Fibroblast of the aortic adventitia (primary cell): Measurements from ENCODE around the gene CCM2. TPM values are rescaled to one million over a fixed set of nuclear protein-coding genes. Genes with fewer than 3 reads are reported as not detected.

Experiments used
- DNase-seq: peaks from one replicate; pipeline ENCODE4 v3.0.0-alpha.2; 2010; ENCODE audit warnings: low read depth
- H3K4me3 ChIP-seq: 2 replicates; pipeline ENCODE4 v1.5.1; 2011; ENCODE audit warnings: low read depth, mild to moderate bottlenecking, control low read depth, low read length, moderate library complexity
- total RNA-seq: library from RNA; depleted of rRNA; stranded (reverse); fragments of >200 nt; gene quantifications from 2 replicates; pipeline ENCODE4 v1.2.3, GENCODE V29; 2012; ENCODE audit warnings: low replicate concordance
- TF ChIP-seq, protein P1 (sequence below): IDR thresholded peaks from 2 replicates; pipeline ENCODE4 v1.5.1; 2011; ENCODE audit warnings: mild to moderate bottlenecking, low read length, control low read depth, inconsistent platforms; ENCODE audit not compliant: insufficient read depth

The CCM2 gene
- total RNA-seq, 1 donor: 42.9 TPM

DNA sequence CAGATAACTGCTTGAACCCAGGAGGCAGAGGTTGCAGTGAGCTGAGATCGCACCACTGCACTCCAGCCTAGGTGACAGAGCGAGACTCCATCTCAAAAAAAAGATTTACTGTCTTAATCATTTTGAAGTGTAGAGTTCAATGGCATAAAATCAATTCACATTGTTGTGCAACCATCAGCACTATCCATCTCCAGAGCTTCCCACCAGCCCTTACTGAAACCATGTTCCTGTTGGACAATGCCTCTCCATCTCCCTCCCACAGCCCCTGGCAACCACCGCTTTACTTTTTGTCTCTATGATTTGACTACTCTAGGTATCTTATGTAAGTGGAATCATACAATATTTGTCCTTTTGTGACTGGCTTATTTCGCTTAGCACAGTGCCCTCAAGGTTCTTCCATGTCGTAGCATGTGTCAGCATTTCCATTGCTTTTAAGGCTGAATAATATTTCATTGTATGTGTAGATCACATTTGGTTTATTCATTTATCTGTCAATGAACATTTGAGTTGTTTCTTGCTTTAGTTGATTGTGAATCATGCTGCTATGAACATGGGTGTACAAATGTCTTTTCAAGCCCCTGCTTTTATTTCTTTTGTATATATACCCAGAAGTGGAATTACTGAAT lies 55.7 kb downstream of the CCM2 start:
- TF ChIP-seq, protein P1, sequence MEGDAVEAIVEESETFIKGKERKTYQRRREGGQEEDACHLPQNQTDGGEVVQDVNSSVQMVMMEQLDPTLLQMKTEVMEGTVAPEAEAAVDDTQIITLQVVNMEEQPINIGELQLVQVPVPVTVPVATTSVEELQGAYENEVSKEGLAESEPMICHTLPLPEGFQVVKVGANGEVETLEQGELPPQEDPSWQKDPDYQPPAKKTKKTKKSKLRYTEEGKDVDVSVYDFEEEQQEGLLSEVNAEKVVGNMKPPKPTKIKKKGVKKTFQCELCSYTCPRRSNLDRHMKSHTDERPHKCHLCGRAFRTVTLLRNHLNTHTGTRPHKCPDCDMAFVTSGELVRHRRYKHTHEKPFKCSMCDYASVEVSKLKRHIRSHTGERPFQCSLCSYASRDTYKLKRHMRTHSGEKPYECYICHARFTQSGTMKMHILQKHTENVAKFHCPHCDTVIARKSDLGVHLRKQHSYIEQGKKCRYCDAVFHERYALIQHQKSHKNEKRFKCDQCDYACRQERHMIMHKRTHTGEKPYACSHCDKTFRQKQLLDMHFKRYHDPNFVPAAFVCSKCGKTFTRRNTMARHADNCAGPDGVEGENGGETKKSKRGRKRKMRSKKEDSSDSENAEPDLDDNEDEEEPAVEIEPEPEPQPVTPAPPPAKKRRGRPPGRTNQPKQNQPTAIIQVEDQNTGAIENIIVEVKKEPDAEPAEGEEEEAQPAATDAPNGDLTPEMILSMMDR: no peak
- no peak for DNase-seq
- H3K4me3 ChIP-seq: no peak overlapping the region

DNA sequence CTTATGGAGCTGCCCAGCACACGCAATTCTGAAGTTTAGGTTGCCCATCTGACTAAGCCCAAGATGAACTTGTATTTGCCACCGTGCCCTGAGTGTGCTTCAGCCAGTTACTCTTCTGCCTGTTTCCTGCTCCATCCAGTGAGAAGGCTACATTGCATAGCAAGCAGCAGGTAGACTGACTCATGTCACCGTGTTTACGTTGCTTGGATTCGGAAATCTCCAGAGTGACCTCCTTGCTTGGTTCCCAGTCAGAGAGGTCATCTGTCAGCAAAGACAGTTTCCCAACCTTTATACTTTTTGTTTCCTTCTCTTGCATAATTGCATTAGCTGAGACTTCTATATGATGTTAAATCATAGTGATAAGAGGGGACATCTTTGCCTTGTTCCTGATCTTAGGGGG lies 57.9 kb downstream of the CCM2 start:
- no peak for DNase-seq
- H3K4me3 ChIP-seq: no peak overlapping the region
- TF ChIP-seq, protein P1: no peak

DNA sequence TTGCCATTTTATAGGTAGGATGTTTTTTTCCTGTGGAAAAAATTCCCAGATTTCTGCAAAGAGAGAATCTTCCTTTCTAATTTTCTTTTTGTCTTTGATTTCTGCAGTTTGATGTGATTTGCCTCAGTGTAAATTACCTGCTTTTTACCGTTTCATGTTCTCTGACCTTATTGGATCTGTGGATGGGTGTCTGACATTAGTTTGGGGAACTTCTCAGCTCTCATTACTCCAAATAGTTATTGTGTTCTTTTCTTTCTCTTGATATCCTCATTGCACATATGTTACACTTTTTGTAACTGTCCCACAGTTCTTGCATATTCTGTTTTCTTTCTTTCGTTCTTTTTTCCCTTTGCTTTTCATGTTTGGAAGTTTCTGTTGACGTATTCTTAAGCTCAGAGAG lies 60.3 kb downstream of the CCM2 start:
- no peak for DNase-seq
- TF ChIP-seq, protein P1: no peak
- no peak overlapping the region for H3K4me3 ChIP-seq

DNA sequence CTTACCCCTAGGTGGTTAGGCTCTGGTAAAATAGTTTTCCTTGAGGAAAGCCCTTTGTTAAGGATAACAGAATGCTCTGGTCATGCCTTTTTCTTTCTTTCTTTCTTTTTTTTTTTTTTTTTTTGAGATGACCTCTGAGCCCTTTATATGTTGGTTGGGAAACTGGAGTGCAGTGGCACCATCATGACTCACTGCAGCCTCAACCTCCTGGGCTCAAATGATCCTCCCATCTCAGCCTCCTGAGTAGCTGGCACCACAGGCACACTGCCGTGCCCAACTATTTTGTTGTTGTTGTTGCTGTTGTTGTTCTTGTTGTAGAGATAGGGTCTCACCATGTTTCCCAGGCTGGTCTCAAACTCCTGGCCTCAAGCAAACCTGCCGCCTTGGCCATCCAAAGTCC lies 61.4 kb downstream of the CCM2 start:
- no peak for DNase-seq
- TF ChIP-seq, protein P1: no peak
- H3K4me3 ChIP-seq: no peak overlapping the region

DNA sequence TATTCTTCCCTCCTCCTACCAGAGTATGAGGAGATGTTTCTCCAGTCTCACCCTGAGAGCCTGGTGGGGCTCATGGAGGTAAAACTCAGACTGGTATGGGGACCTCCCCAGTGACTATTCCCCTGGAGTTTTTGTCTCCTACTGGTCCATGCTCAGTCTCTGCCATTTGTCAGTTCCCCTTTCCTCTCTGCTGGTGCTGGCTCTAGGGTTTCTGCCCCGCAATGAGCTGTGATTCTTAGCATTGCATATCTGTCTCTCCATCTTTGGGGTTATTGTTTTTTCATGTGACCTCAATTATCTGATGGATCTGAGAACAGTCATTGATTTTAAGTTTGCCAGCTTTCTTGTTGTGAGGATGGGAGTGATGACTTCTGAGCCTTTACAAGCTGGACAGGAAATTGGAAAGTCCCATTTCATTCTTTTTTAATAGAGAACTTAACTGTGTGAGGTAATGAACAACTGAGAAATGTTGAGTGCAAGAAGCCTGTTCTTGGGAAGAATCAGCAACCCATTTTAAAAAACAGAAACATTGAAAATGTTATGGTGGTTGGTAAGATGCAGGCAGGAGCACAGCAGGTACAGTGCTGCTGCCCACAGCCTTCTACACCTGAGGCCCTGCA lies 61.9 kb downstream of the CCM2 start:
- DNase-seq: no peak
- H3K4me3 ChIP-seq: no peak overlapping the region
- TF ChIP-seq, protein P1: no peak

DNA sequence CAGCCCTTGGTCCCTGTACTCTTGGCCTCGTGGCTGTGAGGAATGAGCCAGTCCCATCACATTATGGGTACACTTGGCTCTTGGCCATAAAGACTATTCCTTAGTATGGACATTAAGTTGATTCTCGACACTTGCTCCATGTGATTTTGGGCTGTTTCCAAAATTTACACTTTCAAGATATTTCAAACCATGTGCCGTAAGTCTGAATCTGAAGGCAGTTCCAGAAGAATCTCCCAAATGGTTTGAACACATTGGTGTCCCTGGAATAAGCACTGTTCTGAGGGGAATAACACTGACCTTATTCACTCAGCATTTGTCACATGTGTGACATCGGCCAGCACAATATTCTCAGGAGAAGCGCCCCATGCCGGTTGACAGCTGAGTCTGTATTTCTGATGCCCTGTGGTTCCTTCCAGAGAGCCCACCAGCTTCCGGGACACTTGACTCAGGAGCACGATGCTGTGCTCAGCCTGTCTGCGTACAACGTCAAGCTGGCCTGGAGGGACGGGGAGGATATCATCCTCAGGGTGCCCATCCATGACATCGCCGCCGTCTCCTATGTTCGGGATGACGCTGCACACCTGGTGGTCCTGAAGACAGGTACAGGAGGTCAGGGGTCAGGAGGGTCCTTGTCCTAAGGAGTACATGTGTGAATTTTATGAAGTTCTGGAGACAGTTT lies 64.2 kb downstream of the CCM2 start:
- no peak overlapping the region for H3K4me3 ChIP-seq
- no peak for DNase-seq
- TF ChIP-seq, protein P1: no peak
